ENCODE measurements around the gene KLHL35.

GRCh38 chr11:75384438-75385080 lies 48.4 kb downstream of the KLHL35 start:
- TF ChIP-seq, protein P1, sequence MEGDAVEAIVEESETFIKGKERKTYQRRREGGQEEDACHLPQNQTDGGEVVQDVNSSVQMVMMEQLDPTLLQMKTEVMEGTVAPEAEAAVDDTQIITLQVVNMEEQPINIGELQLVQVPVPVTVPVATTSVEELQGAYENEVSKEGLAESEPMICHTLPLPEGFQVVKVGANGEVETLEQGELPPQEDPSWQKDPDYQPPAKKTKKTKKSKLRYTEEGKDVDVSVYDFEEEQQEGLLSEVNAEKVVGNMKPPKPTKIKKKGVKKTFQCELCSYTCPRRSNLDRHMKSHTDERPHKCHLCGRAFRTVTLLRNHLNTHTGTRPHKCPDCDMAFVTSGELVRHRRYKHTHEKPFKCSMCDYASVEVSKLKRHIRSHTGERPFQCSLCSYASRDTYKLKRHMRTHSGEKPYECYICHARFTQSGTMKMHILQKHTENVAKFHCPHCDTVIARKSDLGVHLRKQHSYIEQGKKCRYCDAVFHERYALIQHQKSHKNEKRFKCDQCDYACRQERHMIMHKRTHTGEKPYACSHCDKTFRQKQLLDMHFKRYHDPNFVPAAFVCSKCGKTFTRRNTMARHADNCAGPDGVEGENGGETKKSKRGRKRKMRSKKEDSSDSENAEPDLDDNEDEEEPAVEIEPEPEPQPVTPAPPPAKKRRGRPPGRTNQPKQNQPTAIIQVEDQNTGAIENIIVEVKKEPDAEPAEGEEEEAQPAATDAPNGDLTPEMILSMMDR (conservative IDR thresholded peaks at IDR 0.05; ENCODE audit: low read length): peak; percentile 99
- TF ChIP-seq EZH2phosphoT487 (IDR thresholded peaks at IDR 0.05; ENCODE audit: borderline replicate concordance, low read depth, low read length): no peak
